Vagina (tissue), 2 donors: Measurements from ENCODE around the gene NAA20.

Experiments used
- CTCF ChIP-seq, 3 experiments: fragments of 450-650 bp in 2 of 3; fragments of 200-600 bp in 1 of 3; sonication (generic) in 1 of 3; IDR thresholded peaks; one replicate each; pipeline ENCODE4 v1.5.1; 2017 to 2019; ENCODE audit warnings: antibody characterized with exemption in 3 of 3, mild to moderate bottlenecking in 2 of 3, moderate library complexity in 2 of 3
- POLR2A ChIP-seq, 2 donors: fragments of 450-650 bp; IDR thresholded peaks; one replicate each; pipeline ENCODE4 v1.6.1; 2017; ENCODE audit warnings: antibody characterized with exemption in 2 of 2, mild to moderate bottlenecking in 2 of 2, moderate library complexity in 2 of 2
- POLR2AphosphoS5 ChIP-seq, 2 donors: sonication (generic); formaldehyde crosslinking; IDR thresholded peaks; one replicate each; pipeline ENCODE4 v1.9.0; 2017; ENCODE audit warnings: antibody characterized with exemption in 2 of 2, mild to moderate bottlenecking in 2 of 2, low read depth in 1 of 2; ENCODE audit not compliant: insufficient read depth in 1 of 2

GRCh38 chr20:19998990-19999705 is 18.0 kb upstream of the NAA20 start:
- no peak for TF ChIP-seq CTCF (IDR thresholded peaks at IDR 0.05)
- TF ChIP-seq POLR2AphosphoS5 (IDR thresholded peaks at IDR 0.05; ENCODE audit: insufficient read depth in 1 of 2, low read depth in 1 of 2), result no peak
- no peak for TF ChIP-seq POLR2A (IDR thresholded peaks at IDR 0.05)
